GM19099 (cell line): ENCODE data around the gene SSTR5.

Experiments used
- POLR2A ChIP-seq: IDR thresholded peaks from 3 replicates; pipeline ENCODE4 v1.6.1; 2011; ENCODE audit warnings: low read depth; ENCODE audit not compliant: insufficient read length; ENCODE audit errors: extremely low read depth

The SSTR5 gene

DNA sequence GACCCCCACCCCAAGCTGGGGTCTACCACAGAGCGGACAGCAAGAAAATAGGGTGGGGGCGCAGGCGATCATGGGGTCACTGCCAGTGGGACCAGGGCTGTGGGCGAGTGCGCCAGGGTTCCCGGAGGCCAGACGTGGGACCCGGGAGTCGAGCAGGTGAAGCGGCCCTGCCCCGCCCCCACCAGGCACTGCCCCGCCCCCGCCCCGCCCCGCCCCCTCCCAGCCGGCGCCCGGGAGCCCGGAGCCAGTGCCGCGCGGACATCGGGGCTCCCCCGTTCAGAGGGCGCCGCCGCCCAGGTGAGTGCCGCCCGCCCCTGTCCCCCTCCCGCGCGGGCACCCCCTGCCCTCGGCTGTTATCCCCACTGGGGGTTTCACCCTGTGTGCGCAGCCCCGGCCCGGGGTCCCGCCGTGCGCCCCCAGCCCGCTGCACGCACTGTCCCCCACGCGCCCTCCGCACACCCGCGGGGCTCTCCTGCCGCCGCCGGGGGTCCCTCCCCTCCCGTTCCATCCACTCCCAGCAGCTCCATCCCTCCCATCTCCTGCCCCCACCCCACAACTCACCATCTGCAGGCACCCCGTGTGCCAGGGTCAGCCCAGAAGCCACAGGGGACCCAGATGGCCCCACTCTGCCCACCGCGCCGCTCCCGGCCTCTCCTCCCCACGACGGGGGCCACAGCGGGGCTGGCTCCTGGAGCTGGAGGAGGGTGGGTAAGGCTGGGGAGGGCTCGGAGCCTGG lies at the start of gene SSTR5:
Gene SSTR5 (plus strand): TSS at position 222 of the 736 bp plus-strand sequence. CDS start 6,122 bp downstream, outside the sequence.
- no peak for TF ChIP-seq POLR2A

- no peak for TF ChIP-seq POLR2A
These were observed 48.4 kb upstream of the SSTR5 start for GRCh38 chr16:1024138-1024537.

DNA sequence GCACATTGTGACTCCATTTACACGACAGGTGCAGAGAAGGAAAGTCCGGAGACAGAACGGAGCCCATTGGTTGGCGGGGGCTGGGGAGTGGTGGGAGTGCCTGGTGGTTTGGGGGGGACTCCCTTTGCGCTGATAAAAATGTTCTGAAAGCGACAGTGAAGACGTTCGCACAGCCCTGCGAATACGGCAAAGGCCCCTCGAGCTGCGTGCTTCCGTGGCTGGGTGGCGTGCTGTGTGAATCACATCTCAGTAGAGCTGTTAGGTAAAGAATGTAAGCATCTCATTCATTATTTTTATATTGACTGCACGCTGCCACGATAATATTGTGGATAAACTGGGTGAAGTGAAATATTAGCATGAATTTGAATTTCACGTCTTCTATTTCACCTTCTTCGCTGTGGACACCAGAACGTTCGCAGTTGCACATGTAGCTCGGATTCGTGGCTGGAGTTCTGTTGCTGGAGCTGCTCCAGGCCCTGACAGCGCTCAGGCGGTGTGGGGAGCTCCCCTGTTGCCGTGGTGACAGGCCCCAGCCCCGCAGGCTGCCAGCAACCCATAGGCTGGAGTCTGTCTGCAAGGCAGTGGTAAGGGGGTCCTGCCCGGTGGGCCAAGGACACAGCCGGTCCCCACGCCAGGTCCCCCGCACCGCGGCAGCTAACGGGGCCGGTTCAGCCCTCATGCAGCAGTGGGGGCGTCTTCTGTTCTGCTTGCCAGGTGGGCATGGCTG lies 46.3 kb upstream of the SSTR5 start:
- no peak for TF ChIP-seq POLR2A

DNA sequence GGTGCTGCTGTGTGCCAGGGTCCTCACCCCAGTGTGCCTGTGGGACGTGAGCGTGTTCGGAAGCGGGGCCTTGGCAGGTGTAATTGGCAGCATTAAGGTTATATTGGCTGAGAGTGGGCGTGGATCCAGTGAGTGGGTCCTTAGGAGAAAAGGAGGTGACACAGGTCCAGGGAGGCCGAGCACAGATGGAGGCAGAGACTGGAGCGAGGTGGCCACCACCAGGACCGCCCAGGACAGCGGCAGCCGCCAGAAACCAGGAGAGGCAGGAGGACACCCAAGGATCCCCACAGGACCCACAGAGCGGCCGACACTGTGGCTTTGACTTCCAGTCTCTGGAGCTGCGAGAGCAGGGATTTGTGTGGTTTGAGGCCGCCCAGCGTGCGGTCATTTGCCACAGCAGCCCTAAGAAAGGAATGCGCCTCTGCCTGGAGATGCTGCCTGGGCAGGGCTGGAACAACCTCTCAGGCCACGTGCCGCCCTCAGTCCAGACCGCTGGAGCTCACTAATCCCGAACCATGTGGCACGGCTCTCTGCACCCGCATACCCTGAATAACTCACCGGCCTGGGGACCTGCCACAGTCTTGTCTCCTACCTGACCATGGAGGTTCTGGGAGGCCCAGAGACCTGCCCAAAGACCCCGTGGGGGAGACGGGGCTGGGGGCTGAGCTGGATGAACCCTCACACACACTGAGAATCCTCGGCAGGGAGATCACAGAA lies 45.6 kb upstream of the SSTR5 start:
- no peak for TF ChIP-seq POLR2A

GRCh38 chr16:1027501-1027815 lies 45.1 kb upstream of the SSTR5 start:
- TF ChIP-seq POLR2A, result no peak

DNA sequence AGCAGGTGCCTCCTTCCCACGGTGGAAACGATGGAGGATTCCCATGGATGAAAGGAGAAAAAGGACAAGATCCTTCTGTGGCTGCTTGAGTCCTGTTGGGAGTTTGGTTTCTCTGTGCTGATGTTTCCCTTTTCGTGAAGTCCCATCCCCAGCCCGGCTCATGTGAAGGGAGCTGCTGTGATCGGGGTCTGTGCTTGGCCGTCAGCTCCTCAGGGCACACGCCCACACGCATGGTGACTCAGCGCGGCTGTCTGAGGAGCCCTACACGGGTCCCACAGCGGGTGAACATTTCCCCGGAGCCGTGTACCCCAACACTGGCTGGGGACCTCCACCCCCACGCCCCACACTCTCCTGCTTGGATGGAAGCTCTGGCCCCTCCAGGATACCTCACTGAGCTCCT lies 44.5 kb upstream of the SSTR5 start:
- TF ChIP-seq POLR2A, result no peak

DNA sequence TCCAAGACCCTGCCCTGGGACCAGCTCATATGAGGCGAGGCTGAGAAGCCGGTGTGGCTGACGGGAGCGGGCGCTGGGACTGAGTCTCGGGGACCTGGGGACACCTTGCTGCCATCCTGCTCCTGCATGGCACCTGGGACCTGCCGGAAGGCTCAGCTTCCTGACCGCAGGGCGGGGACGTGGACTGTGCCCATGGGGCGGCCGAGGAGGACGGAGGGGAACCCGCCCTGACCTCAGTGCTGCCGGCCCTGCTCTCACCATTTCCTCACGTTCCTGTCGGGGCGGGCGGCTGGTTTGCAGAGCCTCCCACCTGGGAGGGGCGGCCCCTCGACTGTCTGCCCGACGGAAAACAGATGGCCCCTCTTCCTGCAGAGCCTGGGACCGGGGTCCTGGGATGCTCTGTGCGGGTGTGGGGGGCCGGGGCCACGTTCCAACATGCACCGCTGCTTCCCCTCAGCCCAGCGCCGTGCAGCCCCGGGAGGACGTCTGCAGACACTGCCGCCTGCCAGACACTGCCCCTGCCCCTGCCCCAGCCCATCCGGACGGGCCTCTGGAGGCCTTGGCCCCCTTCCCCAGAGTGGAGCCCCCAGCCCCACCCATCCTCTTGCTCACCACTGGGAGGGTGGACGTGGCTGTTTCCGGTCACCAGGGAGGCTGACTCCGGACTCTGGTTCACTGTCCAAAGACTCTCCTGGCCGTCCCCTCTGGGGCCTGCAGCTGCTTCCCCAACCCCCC lies 43.9 kb upstream of the SSTR5 start:
- TF ChIP-seq POLR2A, result no peak

GRCh38 chr16:1029259-1029545 lies 43.3 kb upstream of the SSTR5 start:
- TF ChIP-seq POLR2A, result no peak

GRCh38 chr16:1030473-1030901 lies 42.1 kb upstream of the SSTR5 start:
- no peak for TF ChIP-seq POLR2A

DNA sequence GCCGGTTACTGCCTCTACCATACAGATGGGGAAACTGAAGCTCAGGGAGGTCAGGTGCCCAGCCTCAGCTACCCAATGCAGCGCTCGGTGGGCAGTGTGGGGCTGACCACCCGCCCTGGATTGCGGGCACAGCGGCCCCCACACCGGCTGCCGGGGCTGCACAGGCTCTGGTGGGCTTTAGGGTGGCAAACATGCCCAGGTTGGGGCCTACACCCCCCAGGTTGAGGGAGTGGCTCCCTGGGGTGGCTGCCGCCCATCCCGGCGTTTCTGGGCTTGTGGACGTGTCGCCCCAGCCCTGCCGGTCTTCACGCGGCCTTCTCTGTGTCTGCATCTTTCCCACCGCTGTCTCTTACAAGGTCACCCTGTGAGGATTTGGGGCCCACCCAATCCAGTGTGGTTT lies 40.9 kb upstream of the SSTR5 start:
- TF ChIP-seq POLR2A, result no peak

- TF ChIP-seq POLR2A, result no peak
These were observed 39.9 kb upstream of the SSTR5 start for GRCh38 chr16:1032607-1033006.

GRCh38 chr16:1033128-1033679 lies 39.3 kb upstream of the SSTR5 start:
- no peak for TF ChIP-seq POLR2A

DNA sequence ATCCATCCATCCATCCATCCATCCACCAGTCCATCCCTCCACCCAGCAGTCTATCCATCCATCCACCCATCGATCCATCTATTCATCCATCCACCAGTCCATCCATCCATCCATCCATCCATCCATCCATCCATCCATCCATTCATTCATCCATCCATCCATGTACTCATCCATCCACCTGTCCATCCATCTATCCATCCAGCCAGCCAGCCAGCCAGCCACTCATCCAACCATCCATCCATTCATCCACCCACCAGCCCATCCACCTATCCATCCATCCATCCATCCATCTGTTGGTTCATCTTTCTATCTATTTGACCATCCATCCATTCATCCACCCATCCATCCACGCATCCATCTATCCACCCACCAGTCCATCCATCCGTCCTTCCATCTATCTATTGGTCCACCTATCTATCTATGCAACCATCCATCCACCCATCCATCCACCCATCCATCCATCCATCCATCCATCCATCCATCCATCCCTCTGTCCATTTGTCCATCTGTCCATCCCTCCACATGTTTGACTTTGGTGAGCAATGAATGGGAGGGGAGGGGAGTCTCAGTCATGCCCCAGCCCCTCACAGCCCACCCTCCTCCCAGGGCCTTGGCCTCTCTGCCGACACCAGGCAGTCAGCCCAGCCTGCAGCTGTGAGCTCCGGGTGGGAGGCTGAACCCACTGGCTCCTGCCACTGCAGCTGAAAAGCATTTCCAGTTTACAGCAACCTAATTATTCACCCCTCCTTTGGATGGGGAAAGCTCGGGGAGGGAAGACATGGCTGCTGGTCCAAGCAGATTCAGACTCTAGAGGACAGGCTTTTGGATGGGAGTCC lies 38.1 kb upstream of the SSTR5 start:
- TF ChIP-seq POLR2A, result no peak

DNA sequence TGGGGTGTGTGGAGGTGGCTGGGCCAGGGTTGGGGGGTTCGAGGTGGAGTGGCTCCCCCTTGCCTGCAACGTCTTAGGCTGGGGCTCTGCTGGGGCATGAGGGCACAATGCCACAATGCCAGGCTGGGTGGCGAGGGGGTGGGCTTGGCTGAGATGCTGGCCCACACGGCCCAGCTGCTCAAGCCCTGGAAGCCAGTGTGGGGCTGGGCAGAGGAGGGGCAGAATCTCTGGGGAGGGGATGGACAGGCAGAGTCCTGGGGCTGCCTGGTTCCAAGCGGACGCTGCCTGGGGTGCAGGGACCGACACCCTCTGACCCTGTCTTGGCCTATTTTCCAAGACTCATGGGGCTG lies 37.5 kb upstream of the SSTR5 start:
- TF ChIP-seq POLR2A, result no peak

DNA sequence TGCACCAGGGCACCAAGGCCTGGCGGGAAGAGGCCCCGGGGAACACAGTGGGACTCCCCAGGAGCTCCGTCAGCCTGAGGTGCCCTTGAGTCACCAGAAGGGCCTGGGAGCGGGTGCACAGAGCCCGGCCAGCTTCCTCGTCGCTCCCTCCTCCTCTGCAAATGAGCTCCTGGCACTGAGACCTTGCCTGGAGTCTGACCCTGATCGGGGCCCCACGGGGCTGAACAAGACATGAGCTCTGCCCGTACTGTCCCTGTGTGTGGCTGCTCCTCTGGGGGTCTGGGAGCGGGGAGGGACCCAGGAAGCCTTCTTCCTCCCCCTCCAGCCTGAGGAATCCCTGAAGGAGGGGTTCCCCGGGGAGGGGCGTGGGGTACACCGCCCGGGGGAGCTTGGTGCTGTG lies 36.4 kb upstream of the SSTR5 start:
- TF ChIP-seq POLR2A, result no peak

GRCh38 chr16:1036726-1037393 lies 35.7 kb upstream of the SSTR5 start:
- no peak for TF ChIP-seq POLR2A
